Coronary artery (tissue), 2 donors: Measurements from ENCODE around the gene DOCK1.
"Not testable (repeated sequence)": the region's sequence is repeated elsewhere in the genome, so short reads cannot be mapped to it uniquely, and the experiment has no call there.

Source experiments
- DNase-seq: peaks from one replicate; pipeline ENCODE4 v3.0.0-alpha.2; 2017; ENCODE audit warnings: low spot score
- H3K27ac ChIP-seq, 2 donors: fragments of 200-600 bp; sonication (generic); one replicate each; pipeline ENCODE4 v1.5.1; 2016 to 2019
- H3K4me3 ChIP-seq: fragments of 200-600 bp; sonication (generic); 2 replicates; pipeline ENCODE4 v1.5.1; 2016; ENCODE audit warnings: mild to moderate bottlenecking, moderate library complexity
- CTCF ChIP-seq: fragments of 200-600 bp; sonication (generic); IDR thresholded peaks from one replicate; pipeline ENCODE4 v1.5.1; 2019; ENCODE audit warnings: antibody characterized with exemption

DOCK1 gene

DNA sequence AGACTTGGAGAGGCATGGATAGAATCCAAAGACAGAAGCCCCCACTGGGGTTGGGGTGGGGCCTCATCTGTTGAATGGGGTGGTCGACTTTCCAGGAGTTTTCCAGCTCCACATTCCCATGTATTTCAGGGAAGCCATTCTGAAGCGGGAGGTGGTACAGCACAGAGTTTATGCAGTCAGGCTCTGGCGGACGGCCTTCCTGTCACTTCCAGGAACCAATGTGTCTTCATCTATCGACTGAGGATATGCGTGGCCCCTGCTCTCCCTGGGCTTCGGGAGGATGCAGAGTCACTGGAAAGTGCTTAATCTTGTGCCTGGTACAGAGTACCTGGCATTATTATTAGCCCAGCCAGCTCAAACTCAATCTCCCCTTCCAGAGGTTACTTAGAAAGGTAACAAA lies 26.3 kb downstream of the DOCK1 start:
- DNase-seq, result no peak
- Histone ChIP-seq H3K4me3 (peak overlapping the region; percentile 67), H3K27ac (peak overlapping the region in 1 of 2 donors; percentile 66)
- TF ChIP-seq CTCF, result no peak

GRCh38 chr10:126932516-126932915 lies 27.3 kb downstream of the DOCK1 start:
- Histone ChIP-seq H3K27ac (no peak overlapping the region), H3K4me3 (no peak overlapping the region)
- TF ChIP-seq CTCF, result no peak
- no peak for DNase-seq

GRCh38 chr10:126933116-126933515 lies 27.9 kb downstream of the DOCK1 start:
- TF ChIP-seq CTCF, result no peak
- no peak for DNase-seq
- no peak overlapping the region for H3K27ac ChIP-seq
- no peak overlapping the region for H3K4me3 ChIP-seq

DNA sequence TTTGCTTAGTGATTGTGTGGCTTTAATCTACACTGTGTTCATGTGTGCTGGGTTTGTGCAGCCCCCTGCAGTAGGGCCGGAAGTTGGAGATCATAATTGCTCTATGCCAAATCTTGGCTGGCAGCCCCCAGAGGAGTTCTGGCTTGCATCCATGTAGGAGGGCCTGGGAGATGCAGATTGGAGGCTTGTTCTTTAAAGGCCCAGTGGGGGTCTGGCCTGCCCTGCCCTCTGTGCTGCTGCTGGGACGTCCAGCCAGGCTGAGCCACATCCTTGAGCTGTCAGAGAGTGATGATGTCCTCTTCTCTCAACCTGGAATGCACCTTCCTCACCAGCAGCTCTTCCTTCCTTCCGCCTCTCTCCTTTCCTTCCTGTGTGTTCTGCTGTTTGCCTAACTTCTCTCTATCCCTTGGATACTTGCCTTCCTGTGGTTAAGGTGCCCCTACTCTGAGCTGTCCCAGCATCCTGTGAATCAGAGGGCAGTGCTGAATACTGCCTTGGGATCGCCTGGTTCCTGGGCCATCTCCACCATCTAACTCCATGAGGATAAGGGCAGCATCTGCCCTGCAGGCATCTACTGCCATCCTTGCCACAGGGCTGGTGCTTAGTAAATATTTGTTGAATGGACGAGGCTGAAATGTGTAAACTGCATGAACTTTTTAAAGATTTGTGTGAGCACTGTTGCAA lies 30.2 kb downstream of the DOCK1 start:
- DNase-seq, result no peak
- TF ChIP-seq CTCF, result no peak

GRCh38 chr10:126937026-126937425 lies 31.8 kb downstream of the DOCK1 start:
- no peak for DNase-seq
- no peak for TF ChIP-seq CTCF
- H3K27ac ChIP-seq, result no peak overlapping the region
- H3K4me3 ChIP-seq, result no peak overlapping the region

More for the DNA sequence above, 30.2 kb downstream of the DOCK1 start:
- Histone ChIP-seq H3K4me3 (no peak overlapping the region), H3K27ac (no peak overlapping the region)

DNA sequence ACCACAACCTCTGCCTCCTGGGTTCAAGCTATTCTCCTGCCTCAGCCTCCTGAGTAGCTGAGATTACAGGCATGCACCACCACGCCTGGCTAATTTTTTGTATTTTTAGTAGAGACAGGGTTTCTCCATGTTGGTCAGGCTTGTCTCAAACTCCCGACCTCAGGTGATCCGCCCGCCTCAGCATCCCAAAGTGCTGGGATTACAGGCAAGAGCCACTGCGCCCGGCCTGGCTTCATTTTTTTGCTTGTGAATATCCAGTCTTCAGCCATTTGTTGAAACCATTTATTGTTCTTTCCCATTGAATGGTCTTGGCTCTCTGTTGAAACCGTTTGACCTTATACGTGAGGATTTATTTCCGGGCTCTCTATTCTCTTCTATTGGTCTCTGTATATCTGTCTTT lies 32.9 kb downstream of the DOCK1 start:
- not testable (repeated sequence) for H3K4me3 ChIP-seq, DNase-seq, H3K27ac ChIP-seq

- H3K27ac ChIP-seq, result no peak overlapping the region
- H3K4me3 ChIP-seq, result no peak overlapping the region
- no peak for DNase-seq
- no peak for TF ChIP-seq CTCF
Measured at GRCh38 chr10:126939706-126940105, 34.5 kb downstream of the DOCK1 start.
